ENCODE measurements around the gene EDARADD.

DNA sequence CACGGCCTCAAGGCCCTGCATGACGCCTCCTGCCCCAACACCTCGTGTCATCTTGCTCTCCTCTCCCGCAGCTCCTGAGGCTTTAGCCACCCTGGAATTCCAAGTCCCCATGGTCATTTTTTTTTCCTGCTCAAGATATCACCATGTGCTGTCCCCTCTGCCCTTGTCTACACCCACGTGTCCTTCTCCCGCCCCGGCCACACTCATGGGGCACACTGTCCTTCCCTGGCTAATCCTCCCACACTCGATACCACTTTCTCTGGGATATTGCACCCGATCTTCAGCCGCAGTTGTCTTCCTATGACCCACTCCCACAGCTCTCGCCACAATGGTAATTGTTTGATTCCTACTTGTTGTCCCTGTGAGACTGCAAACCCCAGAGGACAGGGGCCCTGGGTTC lies 100.0 kb downstream of the EDARADD start:
- TF ChIP-seq CTCF (IDR thresholded peaks at IDR 0.05) = no peak
- TF ChIP-seq POLR2A (IDR thresholded peaks at IDR 0.05) = no peak
